Activated B cell treated with CpG ODN at 0.5 μM for 24 hours (primary cell): ENCODE data around the gene OGFOD3. TPM values are rescaled to one million over a fixed set of nuclear protein-coding genes. Genes with fewer than 3 reads are reported as not detected.

Experiments used
- ATAC-seq: fragments of 200-7000 bp; cut with Tn5 transposase; one replicate; pipeline ENCODE4 v1.10.0; 2021; ENCODE audit warnings: low read depth, mild to moderate bottlenecking, moderate library complexity
- CTCF ChIA-PET: fragments of 350-600 bp; sonication (Branson Sonifier 250); formaldehyde crosslinking; loops from one replicate; lab custom pipeline; 2021; ENCODE audit warnings: antibody characterized with exemption; lab: Charles Lee
- POLR2A ChIA-PET: fragments of 350-600 bp; sonication (Branson Sonifier 250); formaldehyde crosslinking; loops from one replicate; lab custom pipeline; 2021; ENCODE audit warnings: antibody characterized with exemption; lab: Charles Lee
- DNase-seq: peaks from one replicate; pipeline ENCODE4 v3.0.0; 2022
- H3K27ac Mint-ChIP-seq: one replicate; pipeline ENCODE4 v1.8.0; 2020; ENCODE audit warnings: mixed read lengths
- H3K27me3 Mint-ChIP-seq: one replicate; pipeline ENCODE4 v1.8.0; 2021; ENCODE audit warnings: mixed read lengths
- H3K36me3 Mint-ChIP-seq: one replicate; pipeline ENCODE4 v1.8.0; 2021; ENCODE audit warnings: low read depth, mixed read lengths
- H3K4me1 Mint-ChIP-seq: one replicate; pipeline ENCODE4 v1.8.0; 2021; ENCODE audit warnings: mixed read lengths
- H3K4me3 Mint-ChIP-seq: one replicate; pipeline ENCODE4 v1.8.0; 2020; ENCODE audit warnings: mild to moderate bottlenecking, mixed read lengths
- H3K9me3 Mint-ChIP-seq: one replicate; pipeline ENCODE4 v1.8.0; 2020; ENCODE audit warnings: mixed read lengths
- intact Hi-C: fragments of 100-400 bp; cut with micrococcal nuclease; formaldehyde crosslinking; loops from one replicate; pipeline ENCODE4 v1.15.1; 2024
- total RNA-seq: library from RNA; stranded (reverse); gene quantifications from 2 replicates; pipeline ENCODE4 v1.2.3, GENCODE V29; 2022
- TF ChIP-seq, protein P1 (sequence below): fragments of 200-600 bp; IDR thresholded peaks from one replicate; pipeline ENCODE4 v1.8.0; 2022; ENCODE audit warnings: antibody characterized with exemption, mild to moderate bottlenecking

Gene OGFOD3
- total RNA-seq, 1 donor from 2014 or later, result 35.0 TPM

DNA sequence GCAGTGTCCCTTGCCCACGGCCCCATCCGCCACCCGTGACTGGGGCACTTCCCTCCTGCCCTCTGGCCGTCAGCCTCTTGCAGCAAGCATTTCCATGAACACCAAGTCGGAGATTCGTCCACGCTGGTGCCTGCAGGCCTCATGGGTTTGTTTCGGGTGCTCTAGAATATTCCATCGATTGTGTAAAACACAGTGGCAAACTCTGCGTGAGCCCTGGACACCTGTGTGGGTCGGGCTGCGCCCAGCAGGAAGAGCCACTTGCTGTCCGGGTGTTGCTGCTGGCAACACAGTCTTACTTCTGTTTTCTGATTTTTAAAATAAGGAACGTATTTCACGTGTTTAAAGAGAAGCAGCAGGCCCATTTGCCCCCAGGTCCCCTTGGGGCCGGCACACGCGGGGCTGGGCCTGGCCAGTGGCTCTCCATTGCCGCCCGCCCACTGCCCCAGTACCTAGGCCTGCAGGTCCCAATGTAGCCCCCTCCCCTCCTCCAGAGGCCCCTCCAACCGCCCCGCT is 22.1 kb upstream of the OGFOD3 start:
- Mint-ChIP-seq H3K4me3 (peak overlapping the region; percentile 63), H3K4me1 (peaks cover 44% of the 10 kb centered on the region), H3K27ac (peak overlapping the region; percentile 85), H3K27me3 (no peaks in the 10 kb centered on the region), H3K9me3 (no peaks in the 10 kb centered on the region), H3K36me3 (peaks cover 43% of the 10 kb centered on the region)
- ATAC-seq, result peak; percentile 56
- TF ChIP-seq, protein P1, sequence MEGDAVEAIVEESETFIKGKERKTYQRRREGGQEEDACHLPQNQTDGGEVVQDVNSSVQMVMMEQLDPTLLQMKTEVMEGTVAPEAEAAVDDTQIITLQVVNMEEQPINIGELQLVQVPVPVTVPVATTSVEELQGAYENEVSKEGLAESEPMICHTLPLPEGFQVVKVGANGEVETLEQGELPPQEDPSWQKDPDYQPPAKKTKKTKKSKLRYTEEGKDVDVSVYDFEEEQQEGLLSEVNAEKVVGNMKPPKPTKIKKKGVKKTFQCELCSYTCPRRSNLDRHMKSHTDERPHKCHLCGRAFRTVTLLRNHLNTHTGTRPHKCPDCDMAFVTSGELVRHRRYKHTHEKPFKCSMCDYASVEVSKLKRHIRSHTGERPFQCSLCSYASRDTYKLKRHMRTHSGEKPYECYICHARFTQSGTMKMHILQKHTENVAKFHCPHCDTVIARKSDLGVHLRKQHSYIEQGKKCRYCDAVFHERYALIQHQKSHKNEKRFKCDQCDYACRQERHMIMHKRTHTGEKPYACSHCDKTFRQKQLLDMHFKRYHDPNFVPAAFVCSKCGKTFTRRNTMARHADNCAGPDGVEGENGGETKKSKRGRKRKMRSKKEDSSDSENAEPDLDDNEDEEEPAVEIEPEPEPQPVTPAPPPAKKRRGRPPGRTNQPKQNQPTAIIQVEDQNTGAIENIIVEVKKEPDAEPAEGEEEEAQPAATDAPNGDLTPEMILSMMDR, result no peak
- intact Hi-C loops, result loop anchor here (1.0 kb wide), 1 partner anchor 9 kb away; no protein-coding TSS in a partner anchor
- ChIA-PET POLR2A (interaction anchor here (0.6 to 10.6 kb wide), 4 partner anchors 8 to 417 kb away, joined by 7 to 130 read pairs (median 10); partner anchors contain the start of genes CYBC1 and NARF), CTCF (interaction anchor here (1.7 kb wide), 1 partner anchor 113 kb away, joined by 4 read pairs; no protein-coding TSS in a partner anchor)
- DNase-seq, result no peak

DNA sequence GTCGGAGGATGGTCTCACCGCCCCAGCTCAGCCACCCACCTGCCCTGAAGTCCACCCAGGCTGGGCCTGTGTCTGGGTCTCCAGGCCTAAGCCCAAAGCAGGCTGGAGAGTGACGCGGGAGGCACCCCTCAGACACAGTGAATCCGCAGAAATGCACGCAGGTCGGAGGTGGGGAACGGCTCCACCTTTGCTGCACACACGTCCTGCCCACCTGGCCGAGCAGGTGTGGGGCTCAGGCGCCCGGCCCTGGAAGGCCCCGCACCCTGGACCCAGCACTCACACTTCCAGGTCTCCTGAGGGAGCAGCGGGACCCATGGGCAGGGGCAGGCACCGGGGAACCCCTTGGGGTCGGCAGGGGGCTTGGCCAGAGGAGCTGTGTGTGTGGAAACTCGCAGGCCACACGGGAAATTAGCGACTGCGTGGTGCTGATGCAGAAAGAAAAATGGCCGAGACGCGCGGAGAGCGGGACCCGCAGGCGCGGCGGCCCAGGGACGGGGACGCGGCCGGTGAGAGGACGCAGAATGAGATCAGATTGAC is 21.5 kb upstream of the OGFOD3 start:
- POLR2A ChIA-PET, result interaction anchor here (0.6 to 10.6 kb wide), 2 partner anchors 9 to 173 kb away, joined by 11 to 130 read pairs; partner anchors contain the start of gene CYBC1
- H3K27ac Mint-ChIP-seq, result peak overlapping the region; percentile 85

DNA sequence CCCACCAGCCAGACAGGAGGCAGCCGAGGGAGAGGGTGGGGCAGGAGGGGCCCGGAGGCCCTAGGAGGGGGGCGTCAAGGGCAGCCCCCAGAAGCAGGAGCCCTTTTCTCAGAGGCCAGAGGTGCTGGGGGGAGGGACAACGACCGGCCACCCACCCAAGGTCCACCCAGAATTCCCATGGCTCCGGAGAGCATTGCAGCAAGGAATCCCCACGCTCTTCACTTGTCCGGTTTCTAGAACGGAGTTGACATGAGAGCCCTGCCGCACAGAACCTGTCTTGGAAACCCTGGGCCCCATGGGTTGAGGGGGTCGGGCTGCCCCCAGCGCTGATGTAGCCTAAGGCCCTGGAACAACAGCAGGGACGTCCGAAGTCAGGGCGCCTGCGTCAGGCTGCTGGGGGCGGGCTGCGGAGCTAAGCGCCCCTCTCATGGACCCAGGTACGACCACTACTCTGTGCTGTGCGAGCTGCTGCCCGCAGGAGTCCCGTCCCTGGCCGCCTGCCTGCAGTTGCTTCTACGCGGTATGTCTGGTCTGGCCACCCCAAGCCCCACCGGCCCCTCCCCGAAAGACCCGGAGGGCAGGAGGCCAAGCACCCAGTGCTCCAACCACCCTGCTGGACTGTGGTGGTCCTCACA is 20.9 kb upstream of the OGFOD3 start:
- no peak for ATAC-seq
- intact Hi-C loops, result no loop called here
- TF ChIP-seq, protein P1, result no peak
- Mint-ChIP-seq H3K4me1 (peaks cover 54% of the 10 kb centered on the region), H3K4me3 (no peak overlapping the region), H3K27ac (no peak overlapping the region), H3K9me3 (no peaks in the 10 kb centered on the region), H3K36me3 (peaks cover 37% of the 10 kb centered on the region), H3K27me3 (no peaks in the 10 kb centered on the region)
- no peak for DNase-seq
- POLR2A ChIA-PET, result interaction anchor here (1.4 to 10.6 kb wide), 2 partner anchors 9 to 19 kb away, joined by 7 to 130 read pairs; partner anchors contain the start of genes CYBC1 and NARF
- CTCF ChIA-PET, result no interaction called here

More for the DNA sequence above, 21.5 kb upstream of the OGFOD3 start:
- no peaks in the 10 kb centered on the region for H3K27me3 Mint-ChIP-seq
- TF ChIP-seq, protein P1, result no peak
- no peak overlapping the region for H3K4me3 Mint-ChIP-seq
- no peaks in the 10 kb centered on the region for H3K9me3 Mint-ChIP-seq
- ATAC-seq (no peak), DNase-seq (no peak)
- peaks cover 48% of the 10 kb centered on the region for H3K4me1 Mint-ChIP-seq
- H3K36me3 Mint-ChIP-seq, result peaks cover 42% of the 10 kb centered on the region
- intact Hi-C loops, result loop anchor here (1.0 kb wide), 1 partner anchor 9 kb away; no protein-coding TSS in a partner anchor
- CTCF ChIA-PET, result no interaction called here

DNA sequence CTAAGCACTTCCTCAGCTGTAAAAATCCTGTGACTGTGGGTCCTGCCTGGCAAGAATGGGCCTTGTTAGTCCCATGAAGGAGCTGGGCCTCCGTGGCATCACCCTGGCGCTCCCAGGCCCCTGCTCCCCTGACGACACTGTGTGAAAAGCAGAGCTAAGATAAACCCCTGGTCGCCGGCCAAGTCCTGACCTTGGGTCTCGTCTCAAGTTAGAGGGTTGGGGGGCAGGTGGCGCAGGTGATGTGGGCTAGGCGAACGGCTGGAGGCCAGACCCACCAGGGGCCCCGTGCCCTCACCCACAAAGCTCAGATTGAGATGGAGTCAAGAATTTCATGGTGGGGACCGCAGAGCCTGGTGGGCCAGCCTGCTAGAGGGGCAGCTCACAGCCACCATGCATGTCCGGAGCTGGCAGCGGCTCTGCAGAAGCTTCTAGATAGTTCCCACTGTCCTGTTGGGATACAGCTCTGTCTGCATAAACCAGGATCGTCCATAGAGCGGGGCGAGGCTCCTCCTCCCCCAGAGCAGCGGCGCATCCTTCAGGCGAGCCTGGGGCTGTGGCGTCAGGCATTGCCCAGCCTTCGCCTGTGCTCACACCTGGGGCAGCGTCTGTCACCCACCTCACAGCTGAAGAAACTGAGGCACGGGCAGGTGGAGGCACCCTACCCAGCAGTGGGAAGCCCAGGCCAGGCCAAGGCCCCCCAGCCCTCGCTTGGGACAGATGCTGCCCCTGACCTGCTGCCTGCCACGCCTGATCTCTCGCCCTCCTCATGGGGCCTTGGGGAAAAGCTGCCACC is 20.2 kb upstream of the OGFOD3 start:
- H3K4me1 Mint-ChIP-seq, result peaks cover 61% of the 10 kb centered on the region
- DNase-seq, result no peak

More for the DNA sequence above, 20.2 kb upstream of the OGFOD3 start:
- Mint-ChIP-seq H3K27me3 (no peaks in the 10 kb centered on the region), H3K27ac (peak overlapping the region; percentile 59), H3K4me3 (no peak overlapping the region), H3K9me3 (no peaks in the 10 kb centered on the region), H3K36me3 (peaks cover 32% of the 10 kb centered on the region)
- ChIA-PET CTCF (interaction anchor here (0.7 kb wide), 1 partner anchor 13 kb away, joined by 3 read pairs; no protein-coding TSS in a partner anchor), POLR2A (interaction anchor here (0.6 to 10.6 kb wide), 3 partner anchors 10 to 67 kb away, joined by 3 to 130 read pairs (median 7); partner anchors contain the start of genes CYBC1 and NARF)
- intact Hi-C loops, result no loop called here
- ATAC-seq, result no peak
- TF ChIP-seq, protein P1, result no peak
